Astrocyte (in vitro differentiated cells and primary cell): Measurements from ENCODE around the gene RAD51B. TPM values are rescaled to one million over a fixed set of nuclear protein-coding genes. Genes with fewer than 3 reads are reported as not detected.

Source experiments
- DNase-seq: peaks from one replicate; pipeline ENCODE4 v3.0.0-alpha.2; 2010; ENCODE audit warnings: low read depth
- FAIRE-seq: peaks from 2 replicates; lab custom pipeline; 2011; peaks lifted over from hg19 to GRCh38; lab: Jason Lieb, UNC
- H2AFZ ChIP-seq: 2 replicates; pipeline ENCODE4 v1.6.0; 2012; ENCODE audit warnings: low read depth, low read length, inconsistent platforms
- H3K27ac ChIP-seq: 2 replicates; pipeline ENCODE4 v1.5.1; 2011; ENCODE audit warnings: low read depth, low read length, inconsistent platforms
- H3K27me3 ChIP-seq: 2 replicates; pipeline ENCODE4 v1.6.0; 2011; ENCODE audit warnings: low read length, inconsistent platforms; ENCODE audit not compliant: insufficient read depth
- H3K36me3 ChIP-seq: 2 replicates; pipeline ENCODE4 v1.5.1; 2011; ENCODE audit warnings: low read length, inconsistent platforms; ENCODE audit not compliant: insufficient read depth
- H3K4me1 ChIP-seq: 2 replicates; pipeline ENCODE4 v1.5.1; 2011; ENCODE audit warnings: low read length, inconsistent platforms; ENCODE audit not compliant: insufficient read depth
- H3K4me2 ChIP-seq: 2 replicates; pipeline ENCODE4 v1.6.0; 2012; ENCODE audit warnings: low read length, inconsistent platforms
- H3K4me3 ChIP-seq: 2 replicates; pipeline ENCODE4 v1.5.1; 2011; ENCODE audit warnings: low read depth, mild to moderate bottlenecking, low read length, inconsistent platforms; ENCODE audit not compliant: insufficient read depth
- H3K79me2 ChIP-seq: 2 replicates; pipeline ENCODE4 v1.6.0; 2012; ENCODE audit warnings: mild to moderate bottlenecking, low read length, inconsistent platforms; ENCODE audit not compliant: insufficient read depth
- H3K9ac ChIP-seq: 2 replicates; pipeline ENCODE4 v1.6.0; 2012; ENCODE audit warnings: mild to moderate bottlenecking, low read length, inconsistent platforms
- H3K9me3 ChIP-seq: 2 replicates; pipeline ENCODE4 v1.5.1; 2012; ENCODE audit warnings: low read depth, mild to moderate bottlenecking, low read length, inconsistent platforms; ENCODE audit not compliant: insufficient read depth
- H4K20me1 ChIP-seq: 2 replicates; pipeline ENCODE4 v1.6.0; 2012; ENCODE audit warnings: low read length, inconsistent platforms; ENCODE audit not compliant: insufficient read depth
- H3K27ac Mint-ChIP-seq: one replicate; pipeline ENCODE4 v1.8.0; 2021; ENCODE audit warnings: mild to moderate bottlenecking, mixed read lengths; ENCODE audit not compliant: unreplicated experiment
- H3K27me3 Mint-ChIP-seq: one replicate; pipeline ENCODE4 v1.8.0; 2021; ENCODE audit warnings: low read depth, mixed read lengths; ENCODE audit not compliant: unreplicated experiment
- H3K36me3 Mint-ChIP-seq: one replicate; pipeline ENCODE4 v1.8.0; 2021; ENCODE audit warnings: low read depth, mixed read lengths; ENCODE audit not compliant: unreplicated experiment
- H3K4me1 Mint-ChIP-seq: one replicate; pipeline ENCODE4 v1.8.0; 2021; ENCODE audit warnings: low read depth, mixed read lengths; ENCODE audit not compliant: unreplicated experiment
- H3K4me3 Mint-ChIP-seq: one replicate; pipeline ENCODE4 v1.8.0; 2021; ENCODE audit warnings: mild to moderate bottlenecking, moderate library complexity, mixed read lengths; ENCODE audit not compliant: unreplicated experiment
- H3K9me3 Mint-ChIP-seq: one replicate; pipeline ENCODE4 v1.8.0; 2021; ENCODE audit warnings: mild to moderate bottlenecking, mixed read lengths; ENCODE audit not compliant: unreplicated experiment
- CTCF ChIP-seq: IDR thresholded peaks from 2 replicates; pipeline ENCODE4 v1.5.1; 2011; ENCODE audit warnings: low read depth, mild to moderate bottlenecking, inconsistent platforms, low read length, moderate library complexity; ENCODE audit not compliant: insufficient read depth
- EZH2 ChIP-seq: IDR thresholded peaks from 2 replicates; pipeline ENCODE4 v1.6.1; 2012; ENCODE audit warnings: mild to moderate bottlenecking, low read length, inconsistent platforms; ENCODE audit not compliant: insufficient read depth
- total RNA-seq: library from RNA; stranded (reverse); gene quantifications from 2 replicates; pipeline ENCODE4 v1.2.1, GENCODE V29; 2021

Gene RAD51B
- total RNA-seq, 1 donor from 2014 or later = 10.8 TPM

GRCh38 chr14:68712703-68713370 is 893.3 kb downstream of the RAD51B start:
- Mint-ChIP-seq H3K4me3 (no peak overlapping the region), H3K9me3 (no peaks in the 10 kb centered on the region), H3K27ac (peak overlapping the region; percentile 50), H3K36me3 (peaks cover 2% of the 10 kb centered on the region), H3K4me1 (peaks cover 7% of the 10 kb centered on the region), H3K27me3 (no peaks in the 10 kb centered on the region)
- H4K20me1 ChIP-seq = no peaks in the 10 kb centered on the region
- H3K4me3 ChIP-seq = no peak overlapping the region
- no peak overlapping the region for H3K27ac ChIP-seq
- no peak overlapping the region for H2AFZ ChIP-seq
- no peaks in the 10 kb centered on the region for H3K27me3 ChIP-seq
- H3K4me1 ChIP-seq = no peaks in the 10 kb centered on the region
- FAIRE-seq (no peak), DNase-seq (no peak)
- H3K9ac ChIP-seq = no peak overlapping the region
- TF ChIP-seq EZH2 (no peak), CTCF (no peak)
- H3K79me2 ChIP-seq = no peaks in the 10 kb centered on the region
- H3K4me2 ChIP-seq = no peak overlapping the region
- H3K9me3 ChIP-seq = no peaks in the 10 kb centered on the region
- no peaks in the 10 kb centered on the region for H3K36me3 ChIP-seq

GRCh38 chr14:68713782-68714181 is 894.2 kb downstream of the RAD51B start:
- H3K27ac Mint-ChIP-seq = no peak overlapping the region
- no peaks in the 10 kb centered on the region for H3K9me3 Mint-ChIP-seq
- Histone ChIP-seq H3K4me3 (no peak overlapping the region), H2AFZ (no peak overlapping the region), H4K20me1 (no peaks in the 10 kb centered on the region), H3K9me3 (no peaks in the 10 kb centered on the region), H3K27me3 (no peaks in the 10 kb centered on the region), H3K4me1 (no peaks in the 10 kb centered on the region), H3K4me2 (no peak overlapping the region), H3K79me2 (no peaks in the 10 kb centered on the region), H3K27ac (no peak overlapping the region), H3K36me3 (no peaks in the 10 kb centered on the region), H3K9ac (no peak overlapping the region)
- TF ChIP-seq EZH2 (no peak), CTCF (no peak)
- FAIRE-seq (no peak), DNase-seq (no peak)
- peaks cover 7% of the 10 kb centered on the region for H3K4me1 Mint-ChIP-seq
- peaks cover 2% of the 10 kb centered on the region for H3K36me3 Mint-ChIP-seq
- H3K27me3 Mint-ChIP-seq = no peaks in the 10 kb centered on the region
- no peak overlapping the region for H3K4me3 Mint-ChIP-seq
